IPS DF 6.9 (cell line): ENCODE results near the gene GNG12.
"Not testable (repeated sequence)": the region's sequence is repeated elsewhere in the genome, so short reads cannot be mapped to it uniquely, and the experiment has no call there.

Source experiments
- DNase-seq: peaks from one replicate; pipeline ENCODE4 v3.0.0-alpha.2; 2013; ENCODE audit warnings: low read depth, low spot score
- H3K27ac ChIP-seq: one replicate; pipeline ENCODE4 v1.5.1; 2013; ENCODE audit warnings: low read length, control low read depth
- H3K27me3 ChIP-seq: 2 replicates; pipeline ENCODE4 v1.6.1; 2013; ENCODE audit warnings: mild to moderate bottlenecking, low read length; ENCODE audit not compliant: control insufficient read depth, insufficient read depth
- H3K36me3 ChIP-seq: 2 replicates; pipeline ENCODE4 v1.6.1; 2013; ENCODE audit warnings: low read length; ENCODE audit not compliant: control insufficient read depth, insufficient read depth
- H3K4me1 ChIP-seq: 2 replicates; pipeline ENCODE4 v1.6.1; 2013; ENCODE audit warnings: low read length; ENCODE audit not compliant: control insufficient read depth, insufficient read depth
- H3K4me3 ChIP-seq: 2 replicates; pipeline ENCODE4 v1.5.1; 2013; ENCODE audit warnings: mild to moderate bottlenecking, low read length
- H3K9me3 ChIP-seq: 2 replicates; pipeline ENCODE4 v1.6.1; 2013; ENCODE audit warnings: low read length, inconsistent platforms; ENCODE audit not compliant: control insufficient read depth, insufficient read depth
- whole genome bisulfite sequencing: extraction: QIAGEN DNeasy Blood & Tissue Kit; methylation state at CpG from one replicate; pipeline ENCODE4 v1.1.7; 2013; ENCODE audit warnings: mixed read lengths, missing lambda C conversion rate; ENCODE audit not compliant: insufficient read length, insufficient coverage; 5-methylcytosine and 5-hydroxymethylcytosine counted together

The GNG12 gene

DNA sequence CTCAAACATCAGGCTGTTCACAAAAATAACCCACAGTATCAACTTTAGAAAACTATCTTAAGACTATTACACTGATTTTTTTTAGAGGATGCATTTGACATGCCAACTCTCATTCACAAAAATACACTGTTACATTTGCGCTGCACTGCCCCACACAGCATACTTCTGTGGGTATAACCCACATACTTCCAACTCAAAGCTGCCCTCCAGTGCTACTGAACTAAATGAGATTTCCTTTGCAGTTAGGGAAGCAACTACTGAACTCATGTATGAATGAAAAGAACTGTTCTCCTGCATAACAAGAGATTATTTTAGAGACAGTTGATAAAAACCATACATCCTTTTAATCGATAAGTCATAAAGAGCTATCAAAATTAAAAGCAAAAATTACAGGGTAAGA lies 174.0 kb downstream of the GNG12 start:
- Histone ChIP-seq H3K9me3 (no peaks in the 10 kb centered on the region), H3K4me1 (no peaks in the 10 kb centered on the region), H3K27me3 (no peaks in the 10 kb centered on the region), H3K27ac (no peak overlapping the region), H3K4me3 (no peak overlapping the region), H3K36me3 (no peaks in the 10 kb centered on the region)
- no CpG with 5 or more reads among the region's 2 CpGs for WGBS
- no peak for DNase-seq

DNA sequence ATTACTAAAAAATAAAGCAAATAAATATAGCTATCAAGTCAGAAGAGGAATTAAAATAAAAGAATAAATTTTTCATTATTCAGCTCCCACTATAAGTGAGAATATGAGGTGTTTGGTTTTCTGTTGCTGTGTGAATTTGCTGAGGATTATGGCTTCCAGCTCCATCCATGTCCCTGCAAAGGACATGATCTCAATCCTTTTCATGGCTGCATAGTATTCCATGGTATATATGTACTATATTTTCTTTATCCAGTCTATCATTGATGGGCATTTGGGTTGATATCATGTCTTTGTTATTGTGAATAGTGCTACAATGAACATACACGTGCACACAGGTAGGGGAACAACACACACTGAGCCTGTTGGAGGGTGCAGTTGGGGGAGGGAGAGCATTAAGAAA lies 176.1 kb downstream of the GNG12 start:
- no CpG with 5 or more reads among the region's 1 CpG for WGBS
- H3K4me1 ChIP-seq, H3K27ac ChIP-seq, H3K4me3 ChIP-seq, H3K27me3 ChIP-seq, DNase-seq, H3K36me3 ChIP-seq, H3K9me3 ChIP-seq: not testable (repeated sequence)

DNA sequence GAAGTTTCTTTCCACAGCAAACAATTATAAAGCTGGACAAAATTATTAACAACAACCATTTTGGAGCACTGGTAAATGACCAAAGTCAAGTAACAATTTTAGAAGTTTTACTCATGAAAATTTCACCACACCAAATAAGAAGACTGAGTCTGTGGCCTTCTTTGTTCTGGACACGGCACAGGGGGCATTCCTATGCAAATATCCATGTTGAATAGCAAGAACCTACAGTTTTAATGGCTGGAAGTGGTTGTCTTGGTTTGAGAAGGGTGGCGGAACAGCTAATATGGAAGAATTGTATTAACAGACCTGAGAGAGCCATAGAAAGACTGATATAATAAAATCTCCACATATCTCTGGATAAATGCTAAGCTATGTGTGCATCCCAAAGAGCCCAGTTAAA lies 177.7 kb downstream of the GNG12 start:
- no CpG with 5 or more reads among the region's 2 CpGs for WGBS
- no peaks in the 10 kb centered on the region for H3K9me3 ChIP-seq
- no peak overlapping the region for H3K4me3 ChIP-seq
- no peak for DNase-seq
- H3K36me3 ChIP-seq: no peaks in the 10 kb centered on the region
- H3K27me3 ChIP-seq: no peaks in the 10 kb centered on the region
- H3K4me1 ChIP-seq: no peaks in the 10 kb centered on the region
- no peak overlapping the region for H3K27ac ChIP-seq

DNA sequence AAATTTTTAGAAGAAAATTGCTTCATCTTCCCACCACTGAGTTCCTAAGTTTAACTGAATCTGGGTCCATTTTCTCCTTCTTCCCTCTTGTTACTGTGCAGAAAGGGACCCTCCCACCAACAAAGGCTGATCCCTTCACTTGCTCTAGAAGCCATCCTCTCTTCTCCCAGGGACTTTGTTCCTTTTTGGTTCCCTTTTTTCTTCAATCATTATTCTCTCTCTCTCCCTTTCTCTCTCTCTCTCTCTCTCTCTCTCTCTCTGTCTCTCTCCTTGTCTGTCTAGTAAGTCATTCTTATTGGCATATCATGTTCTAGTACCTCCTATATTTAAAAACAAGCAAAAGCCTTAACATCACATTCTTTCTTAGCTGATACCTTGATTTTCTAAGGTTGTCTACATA lies 180.0 kb downstream of the GNG12 start:
- Histone ChIP-seq H3K27ac (no peak overlapping the region), H3K4me3 (no peak overlapping the region), H3K4me1 (no peaks in the 10 kb centered on the region), H3K36me3 (no peaks in the 10 kb centered on the region), H3K9me3 (no peaks in the 10 kb centered on the region), H3K27me3 (no peaks in the 10 kb centered on the region)
- DNase-seq: no peak

DNA sequence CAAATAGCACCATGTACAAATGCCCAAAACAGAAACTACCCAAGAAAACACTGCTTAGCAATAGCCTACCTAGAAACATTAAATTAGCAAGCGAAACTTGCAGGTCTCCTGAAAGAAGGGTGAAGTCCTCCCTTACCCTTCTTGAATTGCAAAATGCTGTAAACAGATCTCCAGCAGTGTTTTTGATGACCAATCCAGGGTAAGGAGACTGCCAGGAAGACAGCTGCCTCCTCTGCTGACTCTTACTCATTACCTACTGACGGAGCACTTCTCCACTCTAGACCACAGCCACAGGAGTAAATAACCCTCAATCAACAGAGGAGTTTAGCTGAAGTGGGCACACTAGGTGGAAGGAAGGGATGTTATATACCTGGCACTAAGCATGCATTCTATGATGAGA lies 180.5 kb downstream of the GNG12 start:
- Histone ChIP-seq H3K36me3 (no peaks in the 10 kb centered on the region), H3K27me3 (no peaks in the 10 kb centered on the region), H3K4me3 (no peak overlapping the region), H3K9me3 (no peaks in the 10 kb centered on the region), H3K4me1 (no peaks in the 10 kb centered on the region), H3K27ac (no peak overlapping the region)
- WGBS: no CpG with 5 or more reads among the region's 2 CpGs
- no peak for DNase-seq
